ENCODE data around the gene CHD9. TPM values are rescaled to one million over a fixed set of nuclear protein-coding genes. Genes with fewer than 3 reads are reported as not detected.
"Not testable (repeated sequence)": the region's sequence is repeated elsewhere in the genome, so short reads cannot be mapped to it uniquely, and the experiment has no call there.

Gene CHD9
- polyA plus RNA-seq, 1 donor from 2014 or later: 69.3 TPM

DNA sequence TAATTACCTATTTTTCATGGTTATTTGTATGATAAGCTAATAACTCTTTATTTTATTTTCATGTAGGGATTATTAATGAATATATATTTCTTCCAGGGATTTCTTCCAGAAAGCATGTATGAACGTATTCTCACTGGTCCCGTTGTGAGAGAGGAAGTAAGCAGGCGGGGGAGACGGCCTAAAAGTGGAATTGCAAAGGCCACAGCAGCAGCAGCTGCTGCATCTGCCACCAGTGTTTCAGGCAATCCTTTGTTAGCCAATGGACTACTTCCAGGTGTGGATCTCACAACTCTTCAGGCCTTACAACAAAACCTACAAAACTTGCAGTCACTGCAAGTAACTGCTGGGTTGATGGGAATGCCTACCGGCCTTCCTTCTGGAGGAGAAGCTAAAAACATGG, 269.1 kb downstream of the CHD9 start:
- no peak overlapping the region for H3K4me3 ChIP-seq (ENCODE audit: low read length)
- no peaks in the 10 kb centered on the region for H3K27me3 ChIP-seq (ENCODE audit: insufficient read depth, low read depth, low read length)
- H3F3A ChIP-seq (ENCODE audit: insufficient read depth, low read length, poor library complexity, severe bottlenecking): no peaks in the 10 kb centered on the region
- H4K20me1 ChIP-seq (ENCODE audit: insufficient read depth): no peaks in the 10 kb centered on the region
- H3K27ac ChIP-seq (ENCODE audit: low read length): no peak overlapping the region
- H3K4me2 ChIP-seq (ENCODE audit: low read length): no peak overlapping the region
- no peaks in the 10 kb centered on the region for H3K9me2 ChIP-seq (ENCODE audit: insufficient read depth, low read length)
- no peak for TF ChIP-seq POLR2AphosphoS5 (IDR thresholded peaks at IDR 0.05)
- no peak for TF ChIP-seq MXI1 (conservative IDR thresholded peaks at IDR 0.05; ENCODE audit: poor library complexity, severe bottlenecking)
- no peak for TF ChIP-seq EZH2 (IDR thresholded peaks at IDR 0.05; ENCODE audit: borderline replicate concordance, insufficient read depth, low read length, poor library complexity, severe bottlenecking)
- TF ChIP-seq SMC3 (conservative IDR thresholded peaks at IDR 0.05; ENCODE audit: poor library complexity): no peak
- peaks cover 6% of the 10 kb centered on the region for H3K79me2 ChIP-seq (replicated peaks; ENCODE audit: insufficient read depth, low read length)
- H3K36me3 ChIP-seq (ENCODE audit: insufficient read depth, low read length): peaks cover 17% of the 10 kb centered on the region
- no peaks in the 10 kb centered on the region for H3K9me3 ChIP-seq (ENCODE audit: low read length)
- no peak overlapping the region for H2AFZ ChIP-seq (ENCODE audit: low read depth, low read length)
- no peak overlapping the region for H3K9ac ChIP-seq (ENCODE audit: low read length)

DNA sequence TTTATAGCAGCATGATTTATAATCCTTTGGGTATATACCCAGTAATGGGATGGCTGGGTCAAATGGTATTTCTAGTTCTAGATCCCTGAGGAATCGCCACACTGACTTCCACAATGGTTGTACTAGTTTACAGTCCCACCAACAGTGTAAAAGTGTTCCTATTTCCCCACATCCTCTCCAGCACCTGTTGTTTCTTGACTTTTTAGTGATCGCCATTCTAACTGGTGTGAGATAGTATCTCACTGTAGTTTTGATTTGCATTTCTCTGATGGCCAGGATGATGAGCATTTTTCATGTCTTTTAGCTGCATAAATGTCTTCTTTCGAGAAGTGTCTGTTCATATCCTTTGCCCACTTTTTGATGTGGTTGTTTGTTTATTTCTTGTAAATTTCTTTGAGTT, 276.2 kb downstream of the CHD9 start:
- not testable (repeated sequence) for H3K4me2 ChIP-seq (ENCODE audit: low read length); H3K4me3 ChIP-seq (ENCODE audit: low read length); H3K79me2 ChIP-seq (replicated peaks; ENCODE audit: insufficient read depth, low read length); H3K9ac ChIP-seq (ENCODE audit: low read length); H3K27me3 ChIP-seq (ENCODE audit: insufficient read depth, low read depth, low read length); H3K9me3 ChIP-seq (ENCODE audit: low read length); H3F3A ChIP-seq (ENCODE audit: insufficient read depth, low read length, poor library complexity, severe bottlenecking); H3K36me3 ChIP-seq (ENCODE audit: insufficient read depth, low read length); H3K9me2 ChIP-seq (ENCODE audit: insufficient read depth, low read length); H4K20me1 ChIP-seq (ENCODE audit: insufficient read depth); H2AFZ ChIP-seq (ENCODE audit: low read depth, low read length); H3K27ac ChIP-seq (ENCODE audit: low read length)

DNA sequence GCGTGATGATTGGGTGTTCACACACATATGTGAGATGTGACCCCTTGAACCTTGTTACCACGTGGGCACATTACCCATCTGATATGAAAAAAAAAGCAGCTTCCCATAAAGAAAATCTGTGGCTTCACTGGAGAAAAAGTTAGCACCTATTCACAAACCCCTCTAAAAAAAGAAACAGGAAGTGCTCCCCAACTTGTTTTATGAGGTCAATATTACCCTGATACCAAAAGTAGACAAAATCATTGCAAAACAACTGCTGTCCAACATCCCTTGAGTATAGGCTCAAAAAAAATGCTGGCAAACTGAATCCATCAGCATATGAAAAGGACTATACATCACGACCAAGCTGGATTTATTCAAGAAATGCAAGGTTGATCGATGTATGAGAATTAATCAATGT, 279.8 kb downstream of the CHD9 start:
- TF ChIP-seq RAD21 (conservative IDR thresholded peaks at IDR 0.05) (no peak), TAF1 (IDR thresholded peaks at IDR 0.05; ENCODE audit: low read depth) (no peak), MXI1 (conservative IDR thresholded peaks at IDR 0.05; ENCODE audit: poor library complexity, severe bottlenecking) (no peak), EZH2 (IDR thresholded peaks at IDR 0.05; ENCODE audit: borderline replicate concordance, insufficient read depth, low read length, poor library complexity, severe bottlenecking) (no peak)
- Histone ChIP-seq H3K9ac (ENCODE audit: low read length) (no peak overlapping the region), H3K79me2 (replicated peaks; ENCODE audit: insufficient read depth, low read length) (no peaks in the 10 kb centered on the region), H3K4me2 (ENCODE audit: low read length) (no peak overlapping the region), H3K36me3 (ENCODE audit: insufficient read depth, low read length) (no peaks in the 10 kb centered on the region), H2AFZ (ENCODE audit: low read depth, low read length) (no peak overlapping the region), H3K4me3 (ENCODE audit: low read length) (no peak overlapping the region), H3K9me3 (ENCODE audit: low read length) (no peaks in the 10 kb centered on the region), H4K20me1 (ENCODE audit: insufficient read depth) (no peaks in the 10 kb centered on the region), H3K9me2 (ENCODE audit: insufficient read depth, low read length) (no peaks in the 10 kb centered on the region), H3F3A (ENCODE audit: insufficient read depth, low read length, poor library complexity, severe bottlenecking) (no peaks in the 10 kb centered on the region), H3K27me3 (ENCODE audit: insufficient read depth, low read depth, low read length) (no peaks in the 10 kb centered on the region), H3K27ac (ENCODE audit: low read length) (no peak overlapping the region)

DNA sequence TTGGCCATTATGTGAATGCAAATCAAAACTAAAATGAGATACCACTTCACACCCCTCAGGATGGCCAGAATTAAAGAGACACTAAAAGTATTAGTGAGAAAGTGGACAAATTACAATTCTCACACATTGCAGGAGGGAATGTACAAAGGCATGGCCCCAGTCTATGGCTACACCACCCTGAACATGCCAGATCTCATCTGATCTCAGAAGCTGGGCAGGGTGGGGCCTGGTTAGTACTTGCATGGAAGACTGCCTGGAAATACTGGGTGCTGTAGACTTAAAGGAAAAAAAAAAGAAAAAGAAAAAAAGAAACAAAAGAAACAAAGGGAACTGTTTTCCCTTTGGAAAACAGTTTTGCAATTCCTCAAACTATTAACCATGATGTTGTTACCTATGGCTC, 282.5 kb downstream of the CHD9 start:
- Histone ChIP-seq H3K79me2 (replicated peaks; ENCODE audit: insufficient read depth, low read length) (no peaks in the 10 kb centered on the region), H3K27me3 (ENCODE audit: insufficient read depth, low read depth, low read length) (no peaks in the 10 kb centered on the region), H2AFZ (ENCODE audit: low read depth, low read length) (no peak overlapping the region), H3K9me2 (ENCODE audit: insufficient read depth, low read length) (no peaks in the 10 kb centered on the region), H3K4me3 (ENCODE audit: low read length) (no peak overlapping the region), H3F3A (ENCODE audit: insufficient read depth, low read length, poor library complexity, severe bottlenecking) (no peaks in the 10 kb centered on the region), H3K4me2 (ENCODE audit: low read length) (no peak overlapping the region), H3K9ac (ENCODE audit: low read length) (no peak overlapping the region), H3K9me3 (ENCODE audit: low read length) (no peaks in the 10 kb centered on the region), H3K36me3 (ENCODE audit: insufficient read depth, low read length) (no peaks in the 10 kb centered on the region), H4K20me1 (ENCODE audit: insufficient read depth) (no peaks in the 10 kb centered on the region), H3K27ac (ENCODE audit: low read length) (no peak overlapping the region)
- TF ChIP-seq, protein P1, sequence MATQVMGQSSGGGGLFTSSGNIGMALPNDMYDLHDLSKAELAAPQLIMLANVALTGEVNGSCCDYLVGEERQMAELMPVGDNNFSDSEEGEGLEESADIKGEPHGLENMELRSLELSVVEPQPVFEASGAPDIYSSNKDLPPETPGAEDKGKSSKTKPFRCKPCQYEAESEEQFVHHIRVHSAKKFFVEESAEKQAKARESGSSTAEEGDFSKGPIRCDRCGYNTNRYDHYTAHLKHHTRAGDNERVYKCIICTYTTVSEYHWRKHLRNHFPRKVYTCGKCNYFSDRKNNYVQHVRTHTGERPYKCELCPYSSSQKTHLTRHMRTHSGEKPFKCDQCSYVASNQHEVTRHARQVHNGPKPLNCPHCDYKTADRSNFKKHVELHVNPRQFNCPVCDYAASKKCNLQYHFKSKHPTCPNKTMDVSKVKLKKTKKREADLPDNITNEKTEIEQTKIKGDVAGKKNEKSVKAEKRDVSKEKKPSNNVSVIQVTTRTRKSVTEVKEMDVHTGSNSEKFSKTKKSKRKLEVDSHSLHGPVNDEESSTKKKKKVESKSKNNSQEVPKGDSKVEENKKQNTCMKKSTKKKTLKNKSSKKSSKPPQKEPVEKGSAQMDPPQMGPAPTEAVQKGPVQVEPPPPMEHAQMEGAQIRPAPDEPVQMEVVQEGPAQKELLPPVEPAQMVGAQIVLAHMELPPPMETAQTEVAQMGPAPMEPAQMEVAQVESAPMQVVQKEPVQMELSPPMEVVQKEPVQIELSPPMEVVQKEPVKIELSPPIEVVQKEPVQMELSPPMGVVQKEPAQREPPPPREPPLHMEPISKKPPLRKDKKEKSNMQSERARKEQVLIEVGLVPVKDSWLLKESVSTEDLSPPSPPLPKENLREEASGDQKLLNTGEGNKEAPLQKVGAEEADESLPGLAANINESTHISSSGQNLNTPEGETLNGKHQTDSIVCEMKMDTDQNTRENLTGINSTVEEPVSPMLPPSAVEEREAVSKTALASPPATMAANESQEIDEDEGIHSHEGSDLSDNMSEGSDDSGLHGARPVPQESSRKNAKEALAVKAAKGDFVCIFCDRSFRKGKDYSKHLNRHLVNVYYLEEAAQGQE (IDR thresholded peaks at IDR 0.05; ENCODE audit: borderline replicate concordance): no peak
- TF ChIP-seq RAD21 (conservative IDR thresholded peaks at IDR 0.05): no peak
- no peak for TF ChIP-seq EZH2 (IDR thresholded peaks at IDR 0.05; ENCODE audit: borderline replicate concordance, insufficient read depth, low read length, poor library complexity, severe bottlenecking)
- TF ChIP-seq EP300 (conservative IDR thresholded peaks at IDR 0.05; ENCODE audit: poor library complexity, severe bottlenecking): no peak
- TF ChIP-seq MXI1 (conservative IDR thresholded peaks at IDR 0.05; ENCODE audit: poor library complexity, severe bottlenecking): no peak
- TF ChIP-seq, protein P2, sequence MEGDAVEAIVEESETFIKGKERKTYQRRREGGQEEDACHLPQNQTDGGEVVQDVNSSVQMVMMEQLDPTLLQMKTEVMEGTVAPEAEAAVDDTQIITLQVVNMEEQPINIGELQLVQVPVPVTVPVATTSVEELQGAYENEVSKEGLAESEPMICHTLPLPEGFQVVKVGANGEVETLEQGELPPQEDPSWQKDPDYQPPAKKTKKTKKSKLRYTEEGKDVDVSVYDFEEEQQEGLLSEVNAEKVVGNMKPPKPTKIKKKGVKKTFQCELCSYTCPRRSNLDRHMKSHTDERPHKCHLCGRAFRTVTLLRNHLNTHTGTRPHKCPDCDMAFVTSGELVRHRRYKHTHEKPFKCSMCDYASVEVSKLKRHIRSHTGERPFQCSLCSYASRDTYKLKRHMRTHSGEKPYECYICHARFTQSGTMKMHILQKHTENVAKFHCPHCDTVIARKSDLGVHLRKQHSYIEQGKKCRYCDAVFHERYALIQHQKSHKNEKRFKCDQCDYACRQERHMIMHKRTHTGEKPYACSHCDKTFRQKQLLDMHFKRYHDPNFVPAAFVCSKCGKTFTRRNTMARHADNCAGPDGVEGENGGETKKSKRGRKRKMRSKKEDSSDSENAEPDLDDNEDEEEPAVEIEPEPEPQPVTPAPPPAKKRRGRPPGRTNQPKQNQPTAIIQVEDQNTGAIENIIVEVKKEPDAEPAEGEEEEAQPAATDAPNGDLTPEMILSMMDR (IDR thresholded peaks at IDR 0.05; ENCODE audit: poor library complexity, severe bottlenecking): no peak
- TF ChIP-seq TAF1 (IDR thresholded peaks at IDR 0.05; ENCODE audit: low read depth): no peak
- no peak for TF ChIP-seq POLR2AphosphoS5 (IDR thresholded peaks at IDR 0.05)
- no peak for TF ChIP-seq SMC3 (conservative IDR thresholded peaks at IDR 0.05; ENCODE audit: poor library complexity)

All from neural cell (in vitro differentiated cells).